OCI-M1 (cell line): ENCODE data around the gene LMOD1.
"Not testable (repeated sequence)": the region's sequence is repeated elsewhere in the genome, so short reads cannot be mapped to it uniquely, and the experiment has no call there.

ENCODE experiments used
- DNase-seq: peaks from one replicate; lab custom pipeline; 2025; lab: John Stamatoyannopoulos, UW

Gene LMOD1

GRCh38 chr1:201947697-201948008 lies 1.3 kb upstream of the LMOD1 start:
- no peak for DNase-seq

GRCh38 chr1:201945863-201946223 lies 505 bp downstream of the LMOD1 start:
- DNase-seq: no peak

GRCh38 chr1:201945157-201945556 lies 1.2 kb downstream of the LMOD1 start:
- DNase-seq: peak; percentile 61

GRCh38 chr1:201944639-201945038 lies 1.7 kb downstream of the LMOD1 start:
- DNase-seq: no peak

GRCh38 chr1:201944002-201944401 lies 2.3 kb downstream of the LMOD1 start:
- DNase-seq: no peak

- DNase-seq: no peak
These were observed 4.2 kb downstream of the LMOD1 start for GRCh38 chr1:201942129-201942495.

GRCh38 chr1:201941420-201942128 lies 4.8 kb downstream of the LMOD1 start:
- DNase-seq: no peak

GRCh38 chr1:201940316-201940715 lies 6.0 kb downstream of the LMOD1 start:
- DNase-seq: not testable (repeated sequence)

GRCh38 chr1:201939574-201939973 lies 6.8 kb downstream of the LMOD1 start:
- DNase-seq: no peak

GRCh38 chr1:201939148-201939547 lies 7.2 kb downstream of the LMOD1 start:
- no peak for DNase-seq

- DNase-seq: no peak
These were observed 7.8 kb downstream of the LMOD1 start for GRCh38 chr1:201938440-201939035.

GRCh38 chr1:201937624-201938213 lies 8.6 kb downstream of the LMOD1 start:
- DNase-seq: peak; percentile 34

GRCh38 chr1:201933840-201934430 lies 12.4 kb downstream of the LMOD1 start:
- DNase-seq: no peak

GRCh38 chr1:201930803-201931202 lies 15.5 kb downstream of the LMOD1 start:
- no peak for DNase-seq

GRCh38 chr1:201930137-201930536 lies 16.2 kb downstream of the LMOD1 start:
- no peak for DNase-seq

GRCh38 chr1:201928266-201928665 lies 18.1 kb downstream of the LMOD1 start:
- DNase-seq: no peak

- DNase-seq: no peak
These were observed 20.2 kb downstream of the LMOD1 start for GRCh38 chr1:201925981-201926645.

- DNase-seq: no peak
These were observed 21.1 kb downstream of the LMOD1 start for GRCh38 chr1:201925301-201925567.

GRCh38 chr1:201921952-201922558 lies 24.3 kb downstream of the LMOD1 start:
- DNase-seq: no peak

- DNase-seq: no peak
These were observed 28.0 kb downstream of the LMOD1 start for GRCh38 chr1:201918343-201918742.

GRCh38 chr1:201917362-201918033 lies 28.9 kb downstream of the LMOD1 start:
- no peak for DNase-seq

GRCh38 chr1:201916649-201917249 lies 29.6 kb downstream of the LMOD1 start:
- peak; percentile 55 for DNase-seq
